ENCODE measurements around the gene CLPTM1L. TPM values are rescaled to one million over a fixed set of nuclear protein-coding genes. Genes with fewer than 3 reads are reported as not detected.

Gene CLPTM1L
- total RNA-seq, 3 donors from 2014 or later = 86.6 to 101 (median 97.6) TPM

- H3K36me3 ChIP-seq (ENCODE audit: low read depth) = no peaks in the 10 kb centered on the region
- no peak overlapping the region for H3K4me3 ChIP-seq
- intact Hi-C loops (cut with DNase I, micrococcal nuclease) = no loop called here
- ATAC-seq = no peak
- no peaks in the 10 kb centered on the region for H3K9me3 ChIP-seq
- peaks cover 14% of the 10 kb centered on the region for H3K4me1 ChIP-seq (ENCODE audit: low read depth)
- DNase-seq = peak in 1 of 3 donors; percentile 23
- TF ChIP-seq CTCF (IDR thresholded peaks at IDR 0.05) = no peak
Observed at GRCh38 chr5:1295650-1296037, 49.3 kb downstream of the CLPTM1L start.

- DNase-seq (peak; percentile 59 to 72 (median 72)), ATAC-seq (peak; percentile 59)
- Histone ChIP-seq H3K9me3 (no peaks in the 10 kb centered on the region), H3K36me3 (ENCODE audit: low read depth) (no peaks in the 10 kb centered on the region), H3K4me3 (no peak within 1 kb of the TSS), H3K4me1 (ENCODE audit: low read depth) (peaks cover 14% of the 10 kb centered on the region)
- no peak for TF ChIP-seq CTCF (IDR thresholded peaks at IDR 0.05)
- intact Hi-C loops (cut with DNase I, micrococcal nuclease) = no loop called here
Observed at GRCh38 chr5:1294835-1295649, 49.9 kb downstream of the CLPTM1L start, which contains the start of gene TERT. TERT (minus strand) TSS chr5:1295068; CDS start chr5:1294989, 79 bp downstream.

GRCh38 chr5:1294206-1294834 is 50.6 kb downstream of the CLPTM1L start:
- ATAC-seq = peak; percentile 33

GRCh38 chr5:1293416-1294205 is 51.3 kb downstream of the CLPTM1L start:
- no peak for ATAC-seq
- intact Hi-C loops (cut with DNase I, micrococcal nuclease) = no loop called here
- H3K36me3 ChIP-seq (ENCODE audit: low read depth) = no peaks in the 10 kb centered on the region
- TF ChIP-seq CTCF (IDR thresholded peaks at IDR 0.05) = no peak
- H3K9me3 ChIP-seq = no peaks in the 10 kb centered on the region
- DNase-seq = peak in 1 of 3 donors; percentile 31
- peaks cover 14% of the 10 kb centered on the region for H3K4me1 ChIP-seq (ENCODE audit: low read depth)
- H3K4me3 ChIP-seq = no peak overlapping the region

More at GRCh38 chr5:1294206-1294834, 50.6 kb downstream of the CLPTM1L start:
- TF ChIP-seq CTCF (IDR thresholded peaks at IDR 0.05) = no peak
- peak in 1 of 3 donors; percentile 29 for DNase-seq
- intact Hi-C loops (cut with DNase I, micrococcal nuclease) = no loop called here
- H3K36me3 ChIP-seq (ENCODE audit: low read depth) = no peaks in the 10 kb centered on the region
- H3K4me1 ChIP-seq (ENCODE audit: low read depth) = peaks cover 14% of the 10 kb centered on the region
- no peak overlapping the region for H3K4me3 ChIP-seq
- no peaks in the 10 kb centered on the region for H3K9me3 ChIP-seq

GRCh38 chr5:1292846-1293415 is 52.0 kb downstream of the CLPTM1L start:
- H3K9me3 ChIP-seq = no peaks in the 10 kb centered on the region
- H3K4me3 ChIP-seq = no peak overlapping the region
- H3K4me1 ChIP-seq (ENCODE audit: low read depth) = peaks cover 14% of the 10 kb centered on the region
- no peak for DNase-seq
- no peak for TF ChIP-seq CTCF (IDR thresholded peaks at IDR 0.05)
- intact Hi-C loops (cut with DNase I, micrococcal nuclease) = no loop called here
- H3K36me3 ChIP-seq (ENCODE audit: low read depth) = no peaks in the 10 kb centered on the region
- ATAC-seq = no peak

All from mucosa of descending colon (tissue), 3 donors.